Measurements from ENCODE around the gene CDK6.
A peak's percentile ranks its signal among the peaks of the same experiment; 100 is the strongest.

CDK6 gene

GRCh38 chr7:92826258-92826938 is 10.0 kb downstream of the CDK6 start:
- Histone ChIP-seq H3K9ac (ENCODE audit: low read length) (no peak overlapping the region), H3K27ac (ENCODE audit: low read depth, low read length) (no peak overlapping the region), H3K36me3 (ENCODE audit: control insufficient read depth, insufficient read depth, low read length) (peaks cover 3% of the 10 kb centered on the region; the same call in 1 of the 2 replicates), H3K4me3 (ENCODE audit: low read depth, low read length) (no peak overlapping the region), H3K9me3 (ENCODE audit: control insufficient read depth, insufficient read depth, low read depth, low read length) (no peaks in the 10 kb centered on the region), H3K4me1 (ENCODE audit: control insufficient read depth, insufficient read depth, low read length) (peaks cover 56% of the 10 kb centered on the region), H3K27me3 (ENCODE audit: control insufficient read depth, insufficient read depth, low read length) (no peaks in the 10 kb centered on the region)

GRCh38 chr7:92824901-92825480 is 11.4 kb downstream of the CDK6 start:
- H3K4me3 ChIP-seq (ENCODE audit: low read depth, low read length): no peak overlapping the region
- H3K36me3 ChIP-seq (ENCODE audit: control insufficient read depth, insufficient read depth, low read length): no peaks in the 10 kb centered on the region; the same call in 1 of the 2 replicates

GRCh38 chr7:92824450-92824849 is 11.9 kb downstream of the CDK6 start:
- H3K4me1 ChIP-seq (ENCODE audit: control insufficient read depth, insufficient read depth, low read length): peaks cover 36% of the 10 kb centered on the region
- no peak overlapping the region for H3K27ac ChIP-seq (ENCODE audit: low read depth, low read length)
- H3K27me3 ChIP-seq (ENCODE audit: control insufficient read depth, insufficient read depth, low read length): no peaks in the 10 kb centered on the region

More at GRCh38 chr7:92824901-92825480, 11.4 kb downstream of the CDK6 start:
- no peak overlapping the region for H3K27ac ChIP-seq (ENCODE audit: low read depth, low read length)
- H3K4me1 ChIP-seq (ENCODE audit: control insufficient read depth, insufficient read depth, low read length): peaks cover 41% of the 10 kb centered on the region
- H3K27me3 ChIP-seq (ENCODE audit: control insufficient read depth, insufficient read depth, low read length): no peaks in the 10 kb centered on the region
- H3K9me3 ChIP-seq (ENCODE audit: control insufficient read depth, insufficient read depth, low read depth, low read length): no peaks in the 10 kb centered on the region; the same call in 1 of the 2 replicates
- H3K9ac ChIP-seq (ENCODE audit: low read length): no peak overlapping the region

GRCh38 chr7:92823042-92823441 is 13.3 kb downstream of the CDK6 start:
- Histone ChIP-seq H3K27ac (ENCODE audit: low read depth, low read length) (no peak overlapping the region), H3K9me3 (ENCODE audit: control insufficient read depth, insufficient read depth, low read depth, low read length) (no peaks in the 10 kb centered on the region; the same call in 1 of the 2 replicates), H3K9ac (ENCODE audit: low read length) (no peak overlapping the region), H3K4me3 (ENCODE audit: low read depth, low read length) (no peak overlapping the region), H3K4me1 (ENCODE audit: control insufficient read depth, insufficient read depth, low read length) (peaks cover 33% of the 10 kb centered on the region), H3K36me3 (ENCODE audit: control insufficient read depth, insufficient read depth, low read length) (no peaks in the 10 kb centered on the region; the same call in 1 of the 2 replicates), H3K27me3 (ENCODE audit: control insufficient read depth, insufficient read depth, low read length) (no peaks in the 10 kb centered on the region)

More at GRCh38 chr7:92824450-92824849, 11.9 kb downstream of the CDK6 start:
- Histone ChIP-seq H3K9ac (ENCODE audit: low read length) (no peak overlapping the region), H3K36me3 (ENCODE audit: control insufficient read depth, insufficient read depth, low read length) (no peaks in the 10 kb centered on the region; the same call in 1 of the 2 replicates), H3K9me3 (ENCODE audit: control insufficient read depth, insufficient read depth, low read depth, low read length) (no peaks in the 10 kb centered on the region; the same call in 1 of the 2 replicates), H3K4me3 (ENCODE audit: low read depth, low read length) (no peak overlapping the region)

GRCh38 chr7:92820191-92820590 is 16.2 kb downstream of the CDK6 start:
- no peak overlapping the region for H3K27ac ChIP-seq (ENCODE audit: low read depth, low read length)
- no peak overlapping the region for H3K9ac ChIP-seq (ENCODE audit: low read length)
- H3K36me3 ChIP-seq (ENCODE audit: control insufficient read depth, insufficient read depth, low read length): no peaks in the 10 kb centered on the region; the same call in 1 of the 2 replicates
- H3K27me3 ChIP-seq (ENCODE audit: control insufficient read depth, insufficient read depth, low read length): no peaks in the 10 kb centered on the region
- peaks cover 10% of the 10 kb centered on the region; the same call in 1 of the 2 replicates for H3K9me3 ChIP-seq (ENCODE audit: control insufficient read depth, insufficient read depth, low read depth, low read length)
- peaks cover 16% of the 10 kb centered on the region for H3K4me1 ChIP-seq (ENCODE audit: control insufficient read depth, insufficient read depth, low read length)
- no peak overlapping the region for H3K4me3 ChIP-seq (ENCODE audit: low read depth, low read length)

DNA sequence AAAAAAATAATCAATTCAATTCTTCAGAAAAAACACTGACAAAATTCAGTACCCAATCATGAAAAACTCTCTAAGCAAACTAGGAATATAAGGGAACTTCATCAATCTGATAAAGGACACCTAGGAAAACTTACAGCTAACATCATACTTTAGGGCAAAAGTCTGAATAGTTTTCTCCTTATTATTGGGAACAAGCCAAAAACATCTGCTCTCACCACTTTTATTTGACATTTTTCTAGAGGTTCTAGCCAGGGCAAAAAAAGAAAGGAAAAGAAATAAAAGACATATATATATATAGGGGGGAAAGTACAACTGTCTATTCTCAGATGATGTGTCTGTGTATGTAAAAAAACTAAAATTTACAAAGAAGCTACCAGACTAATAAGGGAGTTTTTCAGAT is 19.0 kb downstream of the CDK6 start:
- H3K27ac ChIP-seq (ENCODE audit: low read depth, low read length): no peak overlapping the region
- H3K4me3 ChIP-seq (ENCODE audit: low read depth, low read length): no peak overlapping the region
- peaks cover 13% of the 10 kb centered on the region; the same call in 1 of the 2 replicates for H3K9me3 ChIP-seq (ENCODE audit: control insufficient read depth, insufficient read depth, low read depth, low read length)

GRCh38 chr7:92815412-92815811 is 21.0 kb downstream of the CDK6 start:
- Histone ChIP-seq H3K4me3 (ENCODE audit: low read depth, low read length) (no peak overlapping the region), H3K4me1 (ENCODE audit: control insufficient read depth, insufficient read depth, low read length) (peaks cover 20% of the 10 kb centered on the region), H3K36me3 (ENCODE audit: control insufficient read depth, insufficient read depth, low read length) (no peaks in the 10 kb centered on the region; the same call in 1 of the 2 replicates), H3K27me3 (ENCODE audit: control insufficient read depth, insufficient read depth, low read length) (no peaks in the 10 kb centered on the region), H3K27ac (ENCODE audit: low read depth, low read length) (no peak overlapping the region), H3K9ac (ENCODE audit: low read length) (no peak overlapping the region), H3K9me3 (ENCODE audit: control insufficient read depth, insufficient read depth, low read depth, low read length) (peaks cover 13% of the 10 kb centered on the region; the same call in 1 of the 2 replicates)

More for the DNA sequence above, 19.0 kb downstream of the CDK6 start:
- Histone ChIP-seq H3K27me3 (ENCODE audit: control insufficient read depth, insufficient read depth, low read length) (no peaks in the 10 kb centered on the region), H3K4me1 (ENCODE audit: control insufficient read depth, insufficient read depth, low read length) (peaks cover 18% of the 10 kb centered on the region), H3K36me3 (ENCODE audit: control insufficient read depth, insufficient read depth, low read length) (no peaks in the 10 kb centered on the region; the same call in 1 of the 2 replicates), H3K9ac (ENCODE audit: low read length) (no peak overlapping the region)

- H3K36me3 ChIP-seq (ENCODE audit: control insufficient read depth, insufficient read depth, low read length): no peaks in the 10 kb centered on the region
- 0 out of 2 replicates have a peak overlapping the region, but pooled peaks have one; percentile 0 for H3K27ac ChIP-seq (ENCODE audit: low read depth, low read length)
- H3K27me3 ChIP-seq (ENCODE audit: control insufficient read depth, insufficient read depth, low read length): no peaks in the 10 kb centered on the region
- peaks cover 13% of the 10 kb centered on the region; the same call in 1 of the 2 replicates for H3K9me3 ChIP-seq (ENCODE audit: control insufficient read depth, insufficient read depth, low read depth, low read length)
- H3K4me1 ChIP-seq (ENCODE audit: control insufficient read depth, insufficient read depth, low read length): peaks cover 38% of the 10 kb centered on the region
- H3K4me3 ChIP-seq (ENCODE audit: low read depth, low read length): no peak overlapping the region
- H3K9ac ChIP-seq (ENCODE audit: low read length): no peak overlapping the region
These were observed 22.9 kb downstream of the CDK6 start for GRCh38 chr7:92813390-92814024.

GRCh38 chr7:92811158-92811557 is 25.2 kb downstream of the CDK6 start:
- H3K9me3 ChIP-seq (ENCODE audit: control insufficient read depth, insufficient read depth, low read depth, low read length): peaks cover 9% of the 10 kb centered on the region; the same call in 1 of the 2 replicates
- H3K27me3 ChIP-seq (ENCODE audit: control insufficient read depth, insufficient read depth, low read length): no peaks in the 10 kb centered on the region
- peaks cover 41% of the 10 kb centered on the region for H3K4me1 ChIP-seq (ENCODE audit: control insufficient read depth, insufficient read depth, low read length)
- no peak overlapping the region for H3K4me3 ChIP-seq (ENCODE audit: low read depth, low read length)
- no peak overlapping the region for H3K9ac ChIP-seq (ENCODE audit: low read length)
- no peaks in the 10 kb centered on the region for H3K36me3 ChIP-seq (ENCODE audit: control insufficient read depth, insufficient read depth, low read length)
- no peak overlapping the region for H3K27ac ChIP-seq (ENCODE audit: low read depth, low read length)

- Histone ChIP-seq H3K4me1 (ENCODE audit: control insufficient read depth, insufficient read depth, low read length) (peaks cover 41% of the 10 kb centered on the region), H3K9ac (ENCODE audit: low read length) (no peak overlapping the region), H3K27me3 (ENCODE audit: control insufficient read depth, insufficient read depth, low read length) (no peaks in the 10 kb centered on the region), H3K36me3 (ENCODE audit: control insufficient read depth, insufficient read depth, low read length) (no peaks in the 10 kb centered on the region), H3K9me3 (ENCODE audit: control insufficient read depth, insufficient read depth, low read depth, low read length) (0 out of 2 replicates have a peak, but pooled peaks cover under 1% of the 10 kb centered on the region), H3K27ac (ENCODE audit: low read depth, low read length) (peak overlapping the region; percentile 79), H3K4me3 (ENCODE audit: low read depth, low read length) (peak overlapping the region; percentile 3; the same call in 1 of the 2 replicates)
These were observed 26.4 kb downstream of the CDK6 start for GRCh38 chr7:92809760-92810573.

Measured in HUES6 (cell line).